OCI-LY1 (cell line): ENCODE measurements around the gene AGPAT2.

ENCODE experiments used
- EZH2 ChIP-seq: fragments of 200-600 bp; sonication (generic), shearing (Covaris generic); IDR thresholded peaks from 2 replicates; pipeline ENCODE4 v1.8.0; 2017; ENCODE audit warnings: borderline replicate concordance, mixed run types, mild to moderate bottlenecking, antibody characterized with exemption, low read length, moderate library complexity, mixed read lengths
- TF ChIP-seq, protein P1 (sequence below): fragments of 200-600 bp; sonication (generic), shearing (Covaris generic); IDR thresholded peaks from 2 replicates; pipeline ENCODE4 v1.5.1; 2017; ENCODE audit warnings: mild to moderate bottlenecking, antibody characterized with exemption, low read length, moderate library complexity, mixed read lengths

GRCh38 chr9:136700304-136700703 is 13.0 kb upstream of the AGPAT2 start:
- TF ChIP-seq, protein P1, sequence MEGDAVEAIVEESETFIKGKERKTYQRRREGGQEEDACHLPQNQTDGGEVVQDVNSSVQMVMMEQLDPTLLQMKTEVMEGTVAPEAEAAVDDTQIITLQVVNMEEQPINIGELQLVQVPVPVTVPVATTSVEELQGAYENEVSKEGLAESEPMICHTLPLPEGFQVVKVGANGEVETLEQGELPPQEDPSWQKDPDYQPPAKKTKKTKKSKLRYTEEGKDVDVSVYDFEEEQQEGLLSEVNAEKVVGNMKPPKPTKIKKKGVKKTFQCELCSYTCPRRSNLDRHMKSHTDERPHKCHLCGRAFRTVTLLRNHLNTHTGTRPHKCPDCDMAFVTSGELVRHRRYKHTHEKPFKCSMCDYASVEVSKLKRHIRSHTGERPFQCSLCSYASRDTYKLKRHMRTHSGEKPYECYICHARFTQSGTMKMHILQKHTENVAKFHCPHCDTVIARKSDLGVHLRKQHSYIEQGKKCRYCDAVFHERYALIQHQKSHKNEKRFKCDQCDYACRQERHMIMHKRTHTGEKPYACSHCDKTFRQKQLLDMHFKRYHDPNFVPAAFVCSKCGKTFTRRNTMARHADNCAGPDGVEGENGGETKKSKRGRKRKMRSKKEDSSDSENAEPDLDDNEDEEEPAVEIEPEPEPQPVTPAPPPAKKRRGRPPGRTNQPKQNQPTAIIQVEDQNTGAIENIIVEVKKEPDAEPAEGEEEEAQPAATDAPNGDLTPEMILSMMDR, result no peak
- no peak for TF ChIP-seq EZH2
